Hematopoietic multipotent progenitor cell treated with erythropoietin and hydrocortisone succinate and interleukin-3 and kit ligand, for 15 days (in vitro differentiated cells): Measurements from ENCODE around the gene FOXK1.

Experiments used
- DNase-seq: peaks from one replicate; pipeline ENCODE4 v3.0.0-alpha.2; 2015; ENCODE audit warnings: low spot score

The FOXK1 gene

GRCh38 chr7:4699841-4700240 lies 17.7 kb downstream of the FOXK1 start:
- no peak for DNase-seq

- no peak for DNase-seq
Observed at GRCh38 chr7:4700577-4701235, 18.6 kb downstream of the FOXK1 start.

- no peak for DNase-seq
Observed at GRCh38 chr7:4702961-4703512, 20.9 kb downstream of the FOXK1 start.

- DNase-seq: no peak
Observed at GRCh38 chr7:4703532-4703931, 21.4 kb downstream of the FOXK1 start.

GRCh38 chr7:4706384-4707216 lies 24.5 kb downstream of the FOXK1 start:
- DNase-seq: no peak

GRCh38 chr7:4707217-4707741 lies 25.2 kb downstream of the FOXK1 start:
- DNase-seq: no peak

- DNase-seq: no peak
Observed at GRCh38 chr7:4707980-4708411, 25.9 kb downstream of the FOXK1 start.

GRCh38 chr7:4709187-4709586 lies 27.1 kb downstream of the FOXK1 start:
- no peak for DNase-seq

- no peak for DNase-seq
Observed at GRCh38 chr7:4711093-4711492, 29.0 kb downstream of the FOXK1 start.

GRCh38 chr7:4711634-4712033 lies 29.5 kb downstream of the FOXK1 start:
- DNase-seq: no peak

GRCh38 chr7:4712281-4713182 lies 30.4 kb downstream of the FOXK1 start:
- no peak for DNase-seq

GRCh38 chr7:4713183-4713784 lies 31.2 kb downstream of the FOXK1 start:
- DNase-seq: no peak

- no peak for DNase-seq
Observed at GRCh38 chr7:4714161-4714700, 32.1 kb downstream of the FOXK1 start.

GRCh38 chr7:4714767-4715409 lies 32.8 kb downstream of the FOXK1 start:
- DNase-seq: no peak

GRCh38 chr7:4715410-4715776 lies 33.3 kb downstream of the FOXK1 start:
- no peak for DNase-seq

GRCh38 chr7:4716946-4717795 lies 35.1 kb downstream of the FOXK1 start:
- DNase-seq: no peak

GRCh38 chr7:4718075-4718474 lies 36.0 kb downstream of the FOXK1 start:
- no peak for DNase-seq

- no peak for DNase-seq
Observed at GRCh38 chr7:4720225-4720624, 38.1 kb downstream of the FOXK1 start.

GRCh38 chr7:4722308-4722707 lies 40.2 kb downstream of the FOXK1 start:
- DNase-seq: no peak
